Urinary bladder (tissue), 4 donors: ENCODE data around the gene SLC6A16. TPM values are rescaled to one million over a fixed set of nuclear protein-coding genes. Genes with fewer than 3 reads are reported as not detected.
"Not testable (repeated sequence)": the region's sequence is repeated elsewhere in the genome, so short reads cannot be mapped to it uniquely, and the experiment has no call there.

ENCODE experiments used
- DNase-seq: peaks from one replicate; pipeline ENCODE4 v3.0.0-alpha.2; 2015; ENCODE audit errors: extremely low spot score
- H3K27ac ChIP-seq: one replicate; pipeline ENCODE4 v1.5.1; 2013; ENCODE audit warnings: low read depth, mild to moderate bottlenecking, moderate library complexity
- H3K36me3 ChIP-seq: one replicate; pipeline ENCODE4 v1.6.1; 2013; ENCODE audit warnings: mild to moderate bottlenecking, moderate library complexity; ENCODE audit not compliant: insufficient read depth
- H3K4me1 ChIP-seq: one replicate; pipeline ENCODE4 v1.6.1; 2013; ENCODE audit warnings: mild to moderate bottlenecking, moderate library complexity; ENCODE audit not compliant: insufficient read depth
- H3K4me3 ChIP-seq: one replicate; pipeline ENCODE4 v1.5.1; 2013; ENCODE audit warnings: low read depth, low read length
- WGBS: extraction: QIAGEN DNeasy Blood & Tissue Kit; methylation state at CpG from one replicate; pipeline ENCODE4 v1.1.7; 2013; 5-methylcytosine and 5-hydroxymethylcytosine counted together
- polyA plus RNA-seq: library from polyadenylated mRNA; stranded (reverse); fragments of 200-250 nt; gene quantifications from one replicate; pipeline ENCODE4 v1.2.3, GENCODE V29; 2013
- total RNA-seq: library from RNA; depleted of rRNA; stranded (reverse); fragments of >200 nt; gene quantifications from one replicate; pipeline ENCODE4 v1.2.3, GENCODE V29; 2014
- donor health status: healthy with polysubstance abuse.
- donor health status: healthy.

SLC6A16 gene
- total and polyA plus RNA-seq, 2 donors = 0.26 to 2.0 TPM

DNA sequence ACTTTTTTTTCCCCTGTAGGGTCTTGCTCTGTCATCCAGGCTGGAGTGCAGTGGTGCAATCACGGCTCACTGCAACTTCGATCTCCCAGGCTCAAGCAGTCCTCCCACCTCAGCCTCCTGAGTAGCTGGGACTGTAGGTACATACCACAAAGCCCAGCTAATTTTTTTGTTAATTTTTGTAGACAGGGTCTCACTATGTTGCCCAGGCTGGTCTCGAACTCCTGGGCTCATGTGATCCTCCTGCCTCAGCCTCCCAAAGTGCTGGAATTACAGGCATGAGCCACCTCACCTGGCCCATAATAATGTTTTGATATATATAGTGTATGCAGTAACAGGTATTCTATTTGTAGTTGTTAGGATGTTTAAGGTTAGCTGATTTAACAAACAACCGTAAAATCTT lies 6.2 kb upstream of the SLC6A16 start:
- DNase-seq, H3K4me1 ChIP-seq, H3K36me3 ChIP-seq, H3K27ac ChIP-seq, H3K4me3 ChIP-seq: not testable (repeated sequence)
- 96% methylated on average over 4 of the region's 4 CpGs for WGBS

GRCh38 chr19:49328741-49329140 lies 3.8 kb upstream of the SLC6A16 start:
- no peak overlapping the region for H3K4me3 ChIP-seq
- H3K27ac ChIP-seq = no peak overlapping the region
- no peak for DNase-seq
- H3K4me1 ChIP-seq = no peaks in the 10 kb centered on the region
- no peaks in the 10 kb centered on the region for H3K36me3 ChIP-seq
- 82% methylated on average over 2 of the region's 2 CpGs for WGBS

- H3K4me3 ChIP-seq = no peak overlapping the region
- no peaks in the 10 kb centered on the region for H3K4me1 ChIP-seq
- WGBS = 71% methylated on average over 2 of the region's 2 CpGs
- DNase-seq = no peak
- no peaks in the 10 kb centered on the region for H3K36me3 ChIP-seq
- H3K27ac ChIP-seq = no peak overlapping the region
These were observed 3.0 kb upstream of the SLC6A16 start for GRCh38 chr19:49327878-49328544.

DNA sequence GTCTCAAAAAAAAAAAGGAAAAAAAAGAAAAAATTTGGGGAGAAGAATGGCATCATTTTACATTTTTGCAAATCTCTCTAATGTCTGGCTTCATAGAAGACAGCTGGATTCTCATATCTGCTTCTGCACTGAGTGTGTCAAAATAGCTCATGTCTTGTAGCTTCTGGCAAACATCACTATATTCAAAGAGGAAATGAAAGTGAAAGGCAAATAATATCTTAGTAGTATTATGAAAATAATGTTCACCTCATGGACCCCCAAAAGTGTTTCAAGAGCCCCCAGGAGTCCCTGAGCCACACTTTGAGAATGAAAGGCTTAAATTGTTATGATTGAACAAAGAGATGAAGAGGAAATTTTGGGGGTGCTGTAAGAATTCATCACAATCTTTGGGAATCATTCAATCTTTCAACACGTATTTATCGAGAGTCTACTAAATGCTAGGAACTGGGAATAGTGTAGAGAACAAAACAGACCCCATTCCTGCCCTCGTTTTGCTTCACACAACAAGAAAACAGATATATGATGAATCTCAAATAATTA lies 1.2 kb upstream of the SLC6A16 start:
- WGBS = 91% methylated on average over 3 of the region's 3 CpGs
- H3K4me3 ChIP-seq = no peak overlapping the region
- H3K36me3 ChIP-seq = no peaks in the 10 kb centered on the region
- DNase-seq = no peak
- no peak overlapping the region for H3K27ac ChIP-seq
- no peaks in the 10 kb centered on the region for H3K4me1 ChIP-seq

GRCh38 chr19:49325756-49326155 lies 765 bp upstream of the SLC6A16 start:
- H3K4me1 ChIP-seq, H3K27ac ChIP-seq, DNase-seq, H3K36me3 ChIP-seq, H3K4me3 ChIP-seq: not testable (repeated sequence)
- 97% methylated on average over 13 of the region's 13 CpGs for WGBS

DNA sequence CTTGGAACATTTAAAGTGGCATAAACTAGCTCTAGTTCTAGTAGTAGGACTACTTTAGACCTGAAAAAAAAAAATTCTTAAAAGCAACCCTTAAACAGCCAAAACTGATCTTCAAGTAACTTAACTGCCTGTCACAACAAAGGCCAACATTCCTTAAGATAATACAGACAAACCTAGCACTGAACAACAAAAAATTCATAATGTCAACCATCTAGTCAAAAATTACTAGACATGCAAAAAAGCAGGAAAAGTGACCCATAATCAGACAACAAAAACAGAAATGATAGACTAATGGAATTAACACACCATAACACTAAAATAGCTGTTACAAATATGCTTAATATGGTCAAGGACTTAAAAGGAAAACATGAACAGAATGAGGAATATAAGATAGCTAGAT lies 6.7 kb downstream of the SLC6A16 start:
- Histone ChIP-seq H3K36me3 (no peaks in the 10 kb centered on the region), H3K4me1 (no peaks in the 10 kb centered on the region), H3K27ac (no peak overlapping the region), H3K4me3 (no peak overlapping the region)
- no peak for DNase-seq

DNA sequence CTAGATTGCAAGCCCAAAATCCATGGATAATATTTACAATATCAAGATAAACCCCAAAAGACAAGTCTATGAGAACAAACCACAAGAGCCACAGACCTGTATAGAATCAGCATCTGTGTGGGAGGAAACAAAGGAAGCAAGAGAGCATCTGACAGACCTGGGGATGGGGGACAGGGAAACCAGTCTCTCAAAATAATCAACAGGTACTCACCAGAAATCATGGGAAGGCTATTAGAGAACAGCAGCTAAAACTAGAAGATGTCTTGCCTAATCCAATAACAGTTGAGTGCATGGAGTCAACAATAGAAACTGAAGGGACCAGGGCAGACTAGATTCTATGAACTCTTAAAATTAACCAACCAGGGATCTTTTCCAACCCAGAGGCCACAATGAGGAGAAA lies 8.7 kb downstream of the SLC6A16 start:
- DNase-seq = no peak
- H3K4me1 ChIP-seq = no peaks in the 10 kb centered on the region

DNA sequence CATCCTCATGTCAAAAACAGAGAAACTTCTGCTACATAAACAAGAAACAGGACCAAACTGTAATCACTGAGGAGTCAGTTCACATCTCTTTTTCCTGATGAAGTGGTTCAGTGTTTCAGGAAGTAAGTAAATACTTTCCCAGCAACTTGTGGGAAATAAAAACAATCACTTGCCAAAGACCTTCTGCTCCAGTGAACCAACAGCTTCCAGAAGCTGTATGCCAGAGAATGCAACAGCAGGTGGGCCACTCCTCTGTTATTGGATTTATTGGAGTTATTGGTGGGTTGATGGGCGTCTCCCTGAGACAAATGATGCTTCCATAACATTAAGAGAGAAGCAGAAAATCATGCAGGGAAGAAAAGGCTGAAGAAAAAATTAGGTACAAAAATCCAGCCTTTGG lies 9.9 kb downstream of the SLC6A16 start:
- 77% methylated on average over 1 of the region's 1 CpG for WGBS
- H3K4me3 ChIP-seq = no peak overlapping the region
- no peaks in the 10 kb centered on the region for H3K36me3 ChIP-seq
- no peak overlapping the region for H3K27ac ChIP-seq
- DNase-seq = no peak
- H3K4me1 ChIP-seq = no peaks in the 10 kb centered on the region

More for the DNA sequence above, 8.7 kb downstream of the SLC6A16 start:
- H3K4me3 ChIP-seq = no peak overlapping the region
- H3K36me3 ChIP-seq = no peaks in the 10 kb centered on the region
- no peak overlapping the region for H3K27ac ChIP-seq

GRCh38 chr19:49309087-49309486 lies 15.9 kb downstream of the SLC6A16 start:
- H3K4me1 ChIP-seq = no peaks in the 10 kb centered on the region
- no peaks in the 10 kb centered on the region for H3K36me3 ChIP-seq
- no peak overlapping the region for H3K27ac ChIP-seq
- no peak overlapping the region for H3K4me3 ChIP-seq
- WGBS = 93% methylated on average over 6 of the region's 6 CpGs
- DNase-seq = no peak

DNA sequence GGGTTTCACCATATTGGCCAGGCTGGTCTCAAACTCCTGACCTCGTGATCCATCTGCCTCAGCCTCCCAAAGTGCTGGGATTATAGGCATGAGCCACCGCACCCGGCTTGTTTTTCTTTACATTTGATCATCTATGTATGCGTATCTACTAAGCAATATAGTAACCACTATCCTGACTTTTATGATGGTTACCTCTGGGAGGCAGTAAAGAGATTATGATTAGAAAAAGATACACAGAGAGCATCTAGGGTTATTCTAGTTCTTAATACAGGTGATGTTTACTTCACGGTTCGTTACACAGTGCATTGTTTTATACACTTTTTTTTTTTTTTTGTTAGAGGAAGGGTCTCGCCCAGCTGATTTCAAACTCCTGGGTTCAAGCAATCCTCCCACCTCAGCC lies 18.3 kb downstream of the SLC6A16 start:
- H3K27ac ChIP-seq, H3K4me1 ChIP-seq, H3K36me3 ChIP-seq, H3K4me3 ChIP-seq, DNase-seq: not testable (repeated sequence)
- 74% methylated on average over 7 of the region's 7 CpGs for WGBS

- Histone ChIP-seq H3K4me1 (no peaks in the 10 kb centered on the region), H3K36me3 (no peaks in the 10 kb centered on the region), H3K4me3 (no peak overlapping the region), H3K27ac (no peak overlapping the region)
- no peak for DNase-seq
- WGBS = 83% methylated on average over 5 of the region's 5 CpGs
These were observed 23.1 kb downstream of the SLC6A16 start for GRCh38 chr19:49301866-49302252.

DNA sequence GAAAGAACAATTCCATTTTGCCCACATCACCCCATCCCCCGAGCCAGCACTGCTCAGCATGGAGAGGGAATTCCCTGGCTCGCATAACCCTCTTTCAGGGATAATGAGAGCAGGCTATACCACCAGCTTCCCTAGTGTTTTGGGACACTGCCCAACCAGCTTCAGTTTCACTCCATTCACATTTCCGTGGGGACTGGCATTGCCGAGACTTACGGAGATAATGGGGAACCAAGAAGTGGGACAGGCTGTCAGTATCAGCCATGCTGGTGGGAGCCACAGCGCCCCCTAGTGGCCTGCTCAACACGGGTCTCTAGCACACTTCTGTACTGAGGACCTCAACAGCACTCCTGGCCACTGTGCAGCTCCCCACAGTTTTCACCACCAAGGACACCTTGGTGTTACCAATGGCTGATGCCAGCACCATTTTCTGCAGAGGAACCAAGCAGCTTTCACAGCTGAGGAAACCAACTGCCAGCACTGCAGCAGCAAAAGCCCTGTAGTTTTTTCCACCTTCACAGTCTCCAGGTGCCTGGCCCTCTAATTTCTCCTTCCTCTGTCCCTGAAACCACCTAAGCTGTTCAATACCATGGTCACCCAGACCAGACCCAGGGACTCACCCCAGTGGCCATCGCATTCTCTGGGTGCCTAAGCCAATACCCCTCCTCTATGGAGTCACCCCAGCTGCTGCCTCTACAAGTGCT lies 23.7 kb downstream of the SLC6A16 start:
- no peak overlapping the region for H3K4me3 ChIP-seq
- 24% methylated on average over 8 of the region's 8 CpGs for WGBS
- DNase-seq = peak; percentile 0
- H3K4me1 ChIP-seq = no peaks in the 10 kb centered on the region
- no peaks in the 10 kb centered on the region for H3K36me3 ChIP-seq
- H3K27ac ChIP-seq = no peak overlapping the region

DNA sequence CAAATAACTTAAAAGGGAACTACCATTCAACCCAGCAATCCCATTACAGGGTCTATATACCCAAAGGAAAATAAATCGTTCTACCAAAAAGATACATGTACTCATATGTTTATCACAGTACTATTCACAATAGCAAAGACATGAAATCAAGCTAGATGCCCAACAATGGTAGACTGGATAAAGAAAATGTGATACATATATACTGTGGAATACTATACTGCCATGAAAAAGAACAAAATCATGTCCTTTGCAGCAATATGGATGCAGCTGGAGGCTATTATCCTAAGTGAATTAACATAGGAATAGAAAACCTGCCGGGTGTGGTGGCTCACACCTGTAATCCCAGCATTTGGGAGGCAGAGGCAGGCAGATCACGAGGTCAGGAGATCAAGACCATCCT lies 26.3 kb downstream of the SLC6A16 start:
- not testable (repeated sequence) for H3K4me3 ChIP-seq, DNase-seq, H3K4me1 ChIP-seq, H3K27ac ChIP-seq, H3K36me3 ChIP-seq
- 92% methylated on average over 3 of the region's 3 CpGs for WGBS

- Histone ChIP-seq H3K27ac (no peak overlapping the region), H3K4me1 (no peaks in the 10 kb centered on the region), H3K36me3 (no peaks in the 10 kb centered on the region), H3K4me3 (no peak overlapping the region)
- 61% methylated on average over 3 of the region's 3 CpGs for WGBS
- DNase-seq = no peak
These were observed 27.6 kb downstream of the SLC6A16 start for GRCh38 chr19:49297403-49297802.
